A549 (cell line): ENCODE results near the gene IL4R. TPM values are rescaled to one million over a fixed set of nuclear protein-coding genes. Genes with fewer than 3 reads are reported as not detected.
A peak's percentile ranks its signal among the peaks of the same experiment; 100 is the strongest.

Experiments used
- ATAC-seq, 2 experiments: fragments of 200-7000 bp in 1 of 2; fragments of >200 bp in 1 of 2; cut with Nextera tagmentation in 1 of 2; cut with Tn5 transposase in 1 of 2; 3 replicates each; pipeline versions ENCODE4 v1.8.0 to v1.9.1; 2018 to 2020; ENCODE audit warnings: mild to moderate bottlenecking in 1 of 2, moderate library complexity in 1 of 2
- CTCF ChIA-PET: fragments of 300-600 bp; sonication (Branson Sonifier 250); formaldehyde crosslinking; extraction: SDS; loops from one replicate; lab custom pipeline; 2021; ENCODE audit warnings: antibody characterized with exemption, inconsistent platforms; lab: Yijun Ruan, JAX
- POLR2A ChIA-PET: fragments of 350-600 bp; formaldehyde crosslinking; extraction: SDS; loops from one replicate; lab custom pipeline; 2021; ENCODE audit warnings: antibody characterized with exemption, inconsistent platforms; lab: Yijun Ruan, JAX
- DNase-seq, 2 experiments: peaks; one replicate each; pipeline versions ENCODE4 v3.0.0 to v3.0.0-alpha.2; 2011 to 2016; ENCODE audit warnings: low read depth in 1 of 2, low spot score in 1 of 2
- FAIRE-seq: peaks from 2 replicates; lab custom pipeline; 2011; peaks lifted over from hg19 to GRCh38; lab: Jason Lieb, UNC
- H3K27ac ChIP-seq, 2 experiments: fragments of >200 bp; sonication (Bioruptor Twin); formaldehyde crosslinking; 3 replicates each; pipeline ENCODE4 v1.5.1; 2016 to 2017
- H3K4me1 ChIP-seq: fragments of >200 bp; sonication (Bioruptor Twin); formaldehyde crosslinking; 3 replicates; pipeline ENCODE4 v1.6.1; 2016
- H3K4me2 ChIP-seq: fragments of >200 bp; sonication (Bioruptor Twin); formaldehyde crosslinking; 3 replicates; pipeline ENCODE4 v1.6.1; 2016
- H3K4me3 ChIP-seq: fragments of >200 bp; sonication (Bioruptor Twin); formaldehyde crosslinking; 3 replicates; pipeline ENCODE4 v1.5.1; 2016
- H3K9me3 ChIP-seq: fragments of >200 bp; sonication (Bioruptor Twin); formaldehyde crosslinking; 3 replicates; pipeline ENCODE4 v1.6.1; 2016
- ATOH8 ChIP-seq: fragments of 250-450 bp; sonication (Bioruptor Pico); IDR thresholded peaks from 2 replicates; pipeline ENCODE4 v1.5.0; 2020; ENCODE audit warnings: low read depth, mild to moderate bottlenecking, moderate library complexity
- BCL3 ChIP-seq: fragments of >200 bp; sonication (Bioruptor Twin); formaldehyde crosslinking; IDR thresholded peaks from 3 replicates; pipeline ENCODE4 v1.6.1; 2016
- CBX8 ChIP-seq: fragments of 200-600 bp; sonication (generic); IDR thresholded peaks from 2 replicates; pipeline ENCODE4 v1.6.1; 2016
- CHD2 ChIP-seq: fragments of 150-350 bp; IDR thresholded peaks from 2 replicates; pipeline ENCODE4 v1.6.1; 2014; ENCODE audit warnings: low read length; ENCODE audit not compliant: partially characterized antibody
- E2F6 ChIP-seq: IDR thresholded peaks from 2 replicates; pipeline ENCODE4 v1.6.1; 2012; ENCODE audit warnings: low read depth, borderline replicate concordance
- EHF ChIP-seq: fragments of 250-450 bp; sonication (Bioruptor Pico); IDR thresholded peaks from 2 replicates; pipeline ENCODE4 v1.5.0; 2020; ENCODE audit warnings: mild to moderate bottlenecking
- FOSL2 ChIP-seq, 2 experiments: fragments of 450-650 bp in 1 of 2; fragments of >200 bp in 1 of 2; sonication (Bioruptor Twin) in 1 of 2; formaldehyde crosslinking; IDR thresholded peaks; 2 replicates each; pipeline versions ENCODE4 v1.5.0 to v1.6.1; 2016 to 2020; ENCODE audit warnings: mild to moderate bottlenecking in 1 of 2, moderate library complexity in 1 of 2
- HMGXB4 ChIP-seq: fragments of 250-450 bp; sonication (Bioruptor Pico); IDR thresholded peaks from 2 replicates; pipeline ENCODE4 v1.5.0; 2021; ENCODE audit warnings: mild to moderate bottlenecking, moderate library complexity, borderline replicate concordance
- HOXB13 ChIP-seq: fragments of 250-450 bp; sonication (Bioruptor Pico); IDR thresholded peaks from 2 replicates; pipeline ENCODE4 v1.5.0; 2020; ENCODE audit warnings: low read depth, mild to moderate bottlenecking, moderate library complexity
- HOXB5 ChIP-seq: fragments of 250-450 bp; sonication (Bioruptor Pico); IDR thresholded peaks from 2 replicates; pipeline ENCODE4 v1.5.0; 2020; ENCODE audit warnings: mild to moderate bottlenecking, moderate library complexity
- KDM5A ChIP-seq: fragments of 200-600 bp; sonication (generic); IDR thresholded peaks from 2 replicates; pipeline ENCODE4 v1.6.1; 2016; ENCODE audit warnings: antibody characterized with exemption, mild to moderate bottlenecking
- MAZ ChIP-seq: fragments of 150-350 bp; IDR thresholded peaks from 2 replicates; pipeline ENCODE4 v1.6.1; 2014; ENCODE audit warnings: antibody characterized with exemption, low read depth, low read length, borderline replicate concordance
- NFE2L2 ChIP-seq: fragments of 150-350 bp; conservative IDR thresholded peaks from 2 replicates; pipeline ENCODE4 v1.6.1; 2014; ENCODE audit warnings: low read length
- NR3C1 ChIP-seq: fragments of >200 bp; sonication (Bioruptor Twin); formaldehyde crosslinking; IDR thresholded peaks from 3 replicates; pipeline ENCODE4 v1.6.1; 2017
- POLR2AphosphoS2 ChIP-seq: conservative IDR thresholded peaks from 2 replicates; pipeline ENCODE4 v1.6.1; 2012; ENCODE audit warnings: low read length, improper control_type of control experiment, inconsistent platforms
- RAD21 ChIP-seq, 2 experiments: fragments of >200 bp in 1 of 2; sonication (Bioruptor Twin) in 1 of 2; formaldehyde crosslinking in 1 of 2; IDR thresholded peaks in 1 of 2; conservative IDR thresholded peaks in 1 of 2; 2 replicates in 1 of 2; 3 replicates in 1 of 2; pipeline ENCODE4 v1.6.1; 2012 to 2018; ENCODE audit warnings: inconsistent platforms in 1 of 2
- RFX5 ChIP-seq: fragments of 450-650 bp; IDR thresholded peaks from 2 replicates; pipeline ENCODE4 v1.7.1; 2014; ENCODE audit warnings: antibody characterized with exemption, mild to moderate bottlenecking, moderate library complexity
- RNF2 ChIP-seq: fragments of 200-600 bp; sonication (generic); IDR thresholded peaks from 2 replicates; pipeline ENCODE4 v1.6.1; 2016; ENCODE audit warnings: low read depth, mild to moderate bottlenecking, antibody characterized with exemption, moderate library complexity, borderline replicate concordance
- ZFP36 ChIP-seq: fragments of 450-650 bp; IDR thresholded peaks from 2 replicates; pipeline ENCODE4 v1.6.1; 2014; ENCODE audit warnings: borderline replicate concordance; ENCODE audit not compliant: partially characterized antibody
- ZNF302 ChIP-seq: fragments of 250-450 bp; sonication (Bioruptor Pico); IDR thresholded peaks from 2 replicates; pipeline ENCODE4 v1.9.0; 2021; ENCODE audit warnings: inconsistent platforms, mild to moderate bottlenecking, moderate library complexity
- WGBS: methylation state at CpG from one replicate; pipeline ENCODE4 v1.1.6; 2017; ENCODE audit errors: missing lambda C conversion rate; 5-methylcytosine and 5-hydroxymethylcytosine counted together
- polyA plus RNA-seq, 4 experiments: library from polyadenylated mRNA; depleted of rRNA in 3 of 4; stranded (reverse); fragments of >200 nt; fragmentation: RNase III in 1 of 4; extraction: RNeasy Plus Mini Kit Qiagen cat#74134 plus additional on column Dnase treatment in 1 of 4; gene quantifications; 2 replicates in 3 of 4; 3 replicates in 1 of 4; pipeline ENCODE4 v1.2.3, GENCODE V29; 2011 to 2017

IL4R gene
- polyA plus RNA-seq, 2 of the 4 experiments (the other 2 are of a cell fraction) = 14.4 to 19.3 TPM

- Histone ChIP-seq H3K4me2 (no peak overlapping the region), H3K9me3 (no peaks in the 10 kb centered on the region), H3K4me1 (peaks cover 15% of the 10 kb centered on the region), H3K4me3 (no peak overlapping the region), H3K27ac (peak overlapping the region in 1 of 2 experiments; percentile 20; a peak in 2 of 6 replicates)
- POLR2A ChIA-PET = no interaction called here
- 81% methylated on average over 7 of the region's 7 CpGs for WGBS
- DNase-seq = no peak
- CTCF ChIA-PET = interaction anchor here (0.6 to 5.3 kb wide), 2 partner anchors 50 to 55 kb away, joined by 3 to 23 read pairs; no protein-coding TSS in a partner anchor
- no peak for FAIRE-seq
- TF ChIP-seq ATOH8 (CRISPR knock-in tag) (no peak), EHF (CRISPR knock-in tag) (no peak), NR3C1 (no peak), MAZ (no peak), NFE2L2 (no peak), CHD2 (no peak), KDM5A (no peak), BCL3 (no peak), FOSL2 (IDR thresholded peaks at IDR 0.05) (no peak), FOSL2 (CRISPR knock-in tag; IDR thresholded peaks at IDR 0.05) (no peak), HMGXB4 (CRISPR knock-in tag) (no peak), POLR2AphosphoS2 (no peak), HOXB13 (CRISPR knock-in tag) (no peak), CBX8 (no peak), ZFP36 (no peak), RNF2 (no peak), RFX5 (no peak)
- no peak for ATAC-seq
Observed at GRCh38 chr16:27284865-27285675, 28.7 kb upstream of the IL4R start.

GRCh38 chr16:27285676-27286196 is 28.0 kb upstream of the IL4R start:
- Histone ChIP-seq H3K4me1 (peaks cover 15% of the 10 kb centered on the region), H3K4me3 (no peak overlapping the region), H3K9me3 (no peaks in the 10 kb centered on the region), H3K4me2 (no peak overlapping the region), H3K27ac (peak overlapping the region; percentile 2 to 70; a peak in 5 of 6 replicates)
- DNase-seq (no peak), ATAC-seq (no peak; a peak in 1 of 6 replicates), FAIRE-seq (no peak)
- ChIA-PET CTCF (interaction anchor here (2.6 to 5.3 kb wide), 2 partner anchors 51 to 82 kb away, joined by 9 to 23 read pairs; no protein-coding TSS in a partner anchor), POLR2A (interaction anchor here (1.5 kb wide), 1 partner anchor 82 kb away, joined by 4 read pairs; the partner anchor contains the start of gene KDM8)
- 82% methylated on average over 6 of the region's 6 CpGs for WGBS
- TF ChIP-seq HOXB5 (no peak), ZNF302 (CRISPR knock-in tag) (no peak), E2F6 (no peak), RAD21 (conservative IDR thresholded peaks at IDR 0.05 in 1 of 2, IDR thresholded peaks at IDR 0.05 in 1 of 2) (no peak)
